ENCODE measurements around the gene DPYD.

The DPYD gene

DNA sequence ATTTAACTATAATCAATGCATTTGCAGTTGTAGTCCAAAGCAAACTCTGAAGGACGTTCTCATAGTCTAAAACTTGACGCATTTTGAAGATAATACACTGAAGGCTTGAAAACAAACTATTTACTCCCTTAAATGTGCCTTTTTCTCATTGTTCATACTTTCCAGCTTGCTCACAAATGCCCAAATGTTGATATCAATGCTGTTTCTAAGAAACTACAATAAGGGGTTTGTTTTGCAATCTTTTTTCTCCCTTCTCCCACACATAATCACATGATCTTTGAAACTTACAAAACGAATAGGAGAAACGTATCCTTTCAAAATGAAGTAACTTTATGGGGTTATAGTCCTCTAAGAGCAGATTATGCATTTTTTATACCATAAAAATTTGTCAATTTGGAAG, 508.7 kb downstream of the DPYD start:
- H4K20me1 ChIP-seq (ENCODE audit: insufficient read depth, low read length), result no peaks in the 10 kb centered on the region
- H3K9ac ChIP-seq (ENCODE audit: low read length), result no peak overlapping the region

DNA sequence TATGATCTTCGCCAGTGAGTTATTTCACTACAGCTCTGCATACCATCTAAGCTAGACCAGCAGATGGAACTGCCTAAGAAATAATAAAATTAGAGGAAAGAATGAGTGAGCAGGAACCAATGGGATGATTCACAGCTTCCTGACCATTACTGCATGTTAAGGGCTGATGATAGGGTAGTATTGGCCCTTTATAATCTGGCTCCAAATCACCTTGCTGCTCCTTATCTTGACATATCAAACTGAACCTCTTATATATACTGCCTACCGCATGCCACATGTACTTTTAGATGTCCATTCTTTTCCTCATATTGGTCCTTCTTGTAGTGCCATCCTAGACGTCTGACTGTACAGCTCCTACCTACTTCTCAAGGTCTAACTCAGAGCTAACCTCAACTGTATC, 524.4 kb downstream of the DPYD start:
- Histone ChIP-seq H3K27me3 (replicated peaks; ENCODE audit: insufficient read depth, low read length) (no peaks in the 10 kb centered on the region), H3K27ac (ENCODE audit: low read length) (no peak overlapping the region), H3K4me3 (ENCODE audit: low read length) (no peak overlapping the region), H3K9ac (ENCODE audit: low read length) (no peak overlapping the region), H3F3A (ENCODE audit: insufficient read depth, low read length) (no peaks in the 10 kb centered on the region), H3K9me3 (replicated peaks; ENCODE audit: insufficient read depth, low read length) (no peaks in the 10 kb centered on the region), H2AFZ (ENCODE audit: low read length) (no peak overlapping the region), H3K9me2 (replicated peaks; ENCODE audit: insufficient read depth, low read length) (no peaks in the 10 kb centered on the region), H3K4me2 (ENCODE audit: low read depth, low read length) (no peak overlapping the region), H3K79me2 (ENCODE audit: low read length) (no peaks in the 10 kb centered on the region), H4K20me1 (ENCODE audit: insufficient read depth, low read length) (no peaks in the 10 kb centered on the region), H3K4me1 (ENCODE audit: low read length) (no peaks in the 10 kb centered on the region), H3K36me3 (replicated peaks; ENCODE audit: insufficient read depth, low read length) (no peaks in the 10 kb centered on the region)
- no peak for DNase-seq
- TF ChIP-seq, protein P1, sequence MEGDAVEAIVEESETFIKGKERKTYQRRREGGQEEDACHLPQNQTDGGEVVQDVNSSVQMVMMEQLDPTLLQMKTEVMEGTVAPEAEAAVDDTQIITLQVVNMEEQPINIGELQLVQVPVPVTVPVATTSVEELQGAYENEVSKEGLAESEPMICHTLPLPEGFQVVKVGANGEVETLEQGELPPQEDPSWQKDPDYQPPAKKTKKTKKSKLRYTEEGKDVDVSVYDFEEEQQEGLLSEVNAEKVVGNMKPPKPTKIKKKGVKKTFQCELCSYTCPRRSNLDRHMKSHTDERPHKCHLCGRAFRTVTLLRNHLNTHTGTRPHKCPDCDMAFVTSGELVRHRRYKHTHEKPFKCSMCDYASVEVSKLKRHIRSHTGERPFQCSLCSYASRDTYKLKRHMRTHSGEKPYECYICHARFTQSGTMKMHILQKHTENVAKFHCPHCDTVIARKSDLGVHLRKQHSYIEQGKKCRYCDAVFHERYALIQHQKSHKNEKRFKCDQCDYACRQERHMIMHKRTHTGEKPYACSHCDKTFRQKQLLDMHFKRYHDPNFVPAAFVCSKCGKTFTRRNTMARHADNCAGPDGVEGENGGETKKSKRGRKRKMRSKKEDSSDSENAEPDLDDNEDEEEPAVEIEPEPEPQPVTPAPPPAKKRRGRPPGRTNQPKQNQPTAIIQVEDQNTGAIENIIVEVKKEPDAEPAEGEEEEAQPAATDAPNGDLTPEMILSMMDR (IDR thresholded peaks at IDR 0.05; ENCODE audit: low read length), result no peak
- no peak for TF ChIP-seq EZH2 (optimal IDR thresholded peaks at IDR 0.05; ENCODE audit: low read depth, low read length)

More for the DNA sequence above, 508.7 kb downstream of the DPYD start:
- Histone ChIP-seq H3K9me2 (replicated peaks; ENCODE audit: insufficient read depth, low read length) (no peaks in the 10 kb centered on the region), H3K27me3 (replicated peaks; ENCODE audit: insufficient read depth, low read length) (no peaks in the 10 kb centered on the region), H2AFZ (ENCODE audit: low read length) (no peak overlapping the region), H3K27ac (ENCODE audit: low read length) (no peak overlapping the region), H3F3A (ENCODE audit: insufficient read depth, low read length) (no peaks in the 10 kb centered on the region), H3K4me3 (ENCODE audit: low read length) (no peak overlapping the region), H3K4me2 (ENCODE audit: low read depth, low read length) (no peak overlapping the region), H3K79me2 (ENCODE audit: low read length) (no peaks in the 10 kb centered on the region), H3K4me1 (ENCODE audit: low read length) (no peaks in the 10 kb centered on the region), H3K9me3 (replicated peaks; ENCODE audit: insufficient read depth, low read length) (no peaks in the 10 kb centered on the region), H3K36me3 (replicated peaks; ENCODE audit: insufficient read depth, low read length) (no peaks in the 10 kb centered on the region)
- DNase-seq, result no peak
- TF ChIP-seq EZH2phosphoT487 (IDR thresholded peaks at IDR 0.05; ENCODE audit: low read length) (no peak), EZH2 (optimal IDR thresholded peaks at IDR 0.05; ENCODE audit: low read depth, low read length) (no peak)
- TF ChIP-seq, protein P1 (IDR thresholded peaks at IDR 0.05; ENCODE audit: low read length), result no peak

DNA sequence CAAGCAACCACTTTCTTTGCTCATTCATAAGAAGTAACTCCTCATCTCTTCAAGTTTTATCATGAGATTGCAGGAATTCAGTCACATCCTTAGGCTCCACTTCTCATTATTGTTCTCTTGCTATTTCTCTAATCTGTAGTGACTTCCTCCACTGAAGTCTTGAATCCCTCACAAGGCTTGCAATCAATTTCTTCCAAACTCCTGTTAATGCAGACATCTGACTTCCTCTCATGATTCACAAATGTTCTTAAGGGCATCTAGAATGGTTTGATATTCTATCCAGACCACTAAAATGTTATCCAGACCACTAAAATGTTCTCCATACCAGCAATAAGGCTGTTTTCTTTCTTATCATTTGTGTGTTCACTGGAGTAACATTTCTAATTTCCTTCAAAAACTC, 528.1 kb downstream of the DPYD start:
- DNase-seq, result no peak
- Histone ChIP-seq H3F3A (ENCODE audit: insufficient read depth, low read length) (no peaks in the 10 kb centered on the region), H3K9ac (ENCODE audit: low read length) (no peak overlapping the region)

More for the DNA sequence above, 528.1 kb downstream of the DPYD start:
- Histone ChIP-seq H3K9me2 (replicated peaks; ENCODE audit: insufficient read depth, low read length) (no peaks in the 10 kb centered on the region), H3K27ac (ENCODE audit: low read length) (no peak overlapping the region), H3K4me2 (ENCODE audit: low read depth, low read length) (no peak overlapping the region), H4K20me1 (ENCODE audit: insufficient read depth, low read length) (no peaks in the 10 kb centered on the region), H3K9me3 (replicated peaks; ENCODE audit: insufficient read depth, low read length) (no peaks in the 10 kb centered on the region), H3K4me1 (ENCODE audit: low read length) (no peaks in the 10 kb centered on the region), H3K79me2 (ENCODE audit: low read length) (no peaks in the 10 kb centered on the region), H2AFZ (ENCODE audit: low read length) (no peak overlapping the region), H3K36me3 (replicated peaks; ENCODE audit: insufficient read depth, low read length) (no peaks in the 10 kb centered on the region), H3K4me3 (ENCODE audit: low read length) (no peak overlapping the region), H3K27me3 (replicated peaks; ENCODE audit: insufficient read depth, low read length) (no peaks in the 10 kb centered on the region)
- TF ChIP-seq EZH2 (optimal IDR thresholded peaks at IDR 0.05; ENCODE audit: low read depth, low read length) (no peak), EZH2phosphoT487 (IDR thresholded peaks at IDR 0.05; ENCODE audit: low read length) (no peak)
- TF ChIP-seq, protein P1 (IDR thresholded peaks at IDR 0.05; ENCODE audit: low read length), result no peak
